Breast epithelium (tissue), 4 donors: Measurements from ENCODE around the gene TBX6. TPM values are rescaled to one million over a fixed set of nuclear protein-coding genes. Genes with fewer than 3 reads are reported as not detected.
"Not testable (repeated sequence)": the region's sequence is repeated elsewhere in the genome, so short reads cannot be mapped to it uniquely, and the experiment has no call there.

ENCODE experiments used
- DNase-seq, 2 donors: peaks; one replicate each; pipeline ENCODE4 v3.0.0-alpha.2; 2019; ENCODE audit warnings: low spot score in 2 of 2
- H3K27ac ChIP-seq, 2 donors: fragments of 200-600 bp; sonication (generic) in 1 of 2; one replicate each; pipeline ENCODE4 v1.5.1; 2016 to 2019; ENCODE audit warnings: mild to moderate bottlenecking in 1 of 2
- H3K27me3 ChIP-seq, 2 donors: fragments of 200-600 bp; sonication (generic) in 1 of 2; one replicate each; pipeline versions ENCODE4 v1.5.1 to v1.6.0; 2017 to 2019; ENCODE audit warnings: control low read depth in 1 of 2, mild to moderate bottlenecking in 1 of 2
- H3K36me3 ChIP-seq: fragments of 200-600 bp; one replicate; pipeline ENCODE4 v1.5.1; 2019
- H3K4me1 ChIP-seq, 2 donors: fragments of 200-600 bp; sonication (generic); one replicate each; pipeline ENCODE4 v1.5.1; 2016 to 2019; ENCODE audit warnings: control low read depth in 1 of 2
- H3K4me3 ChIP-seq, 3 donors: fragments of 200-600 bp; sonication (generic); 1 replicate in 2 of 3; 2 replicates in 1 of 3; pipeline ENCODE4 v1.5.1; 2016 to 2019; ENCODE audit warnings: mild to moderate bottlenecking in 3 of 3, moderate library complexity in 2 of 3
- H3K9me3 ChIP-seq, 2 donors: fragments of 200-600 bp; sonication (generic) in 1 of 2; one replicate each; pipeline ENCODE4 v1.5.1; 2016 to 2019; ENCODE audit warnings: control low read depth in 1 of 2
- CTCF ChIP-seq, 3 donors: fragments of 450-650 bp; IDR thresholded peaks; one replicate each; pipeline ENCODE4 v1.5.1; 2016 to 2017; ENCODE audit warnings: antibody characterized with exemption in 3 of 3, mild to moderate bottlenecking in 3 of 3, moderate library complexity in 3 of 3
- POLR2A ChIP-seq: fragments of 450-650 bp; IDR thresholded peaks from one replicate; pipeline ENCODE4 v1.6.1; 2016; ENCODE audit warnings: antibody characterized with exemption, mild to moderate bottlenecking, moderate library complexity
- POLR2AphosphoS5 ChIP-seq, 3 donors: sonication (generic); formaldehyde crosslinking; IDR thresholded peaks; one replicate each; pipeline ENCODE4 v1.6.1; 2017; ENCODE audit warnings: antibody characterized with exemption in 3 of 3
- intact Hi-C: fragments of 100-400 bp; cut with DNase I; formaldehyde crosslinking; loops from one replicate; pipeline ENCODE4 v1.15.1; 2023; ENCODE audit warnings: low total_unique reads
- total RNA-seq, 3 donors: library from RNA; depleted of rRNA; stranded (reverse); fragments of >200 nt; gene quantifications; one replicate each; pipeline ENCODE4 v1.1.0, GENCODE V29; 2016

Gene TBX6
- total RNA-seq, 3 donors from 2014 or later, result 0.73 to 0.98 (median 0.80) TPM

GRCh38 chr16:30132591-30132990 is 40.9 kb upstream of the TBX6 start:
- no peak overlapping the region for H3K27ac ChIP-seq

GRCh38 chr16:30131869-30132475 is 40.2 kb upstream of the TBX6 start:
- TF ChIP-seq POLR2A (no peak), POLR2AphosphoS5 (IDR thresholded peaks at IDR 0.05) (no peak), CTCF (IDR thresholded peaks at IDR 0.05) (no peak)
- no peak for DNase-seq
- Histone ChIP-seq H3K36me3 (no peaks in the 10 kb centered on the region), H3K27ac (no peak overlapping the region), H3K4me3 (no peak overlapping the region), H3K27me3 (no peaks in the 10 kb centered on the region), H3K4me1 (no peaks in the 10 kb centered on the region), H3K9me3 (no peaks in the 10 kb centered on the region)
- intact Hi-C loops, result no loop called here

More at GRCh38 chr16:30132591-30132990, 40.9 kb upstream of the TBX6 start:
- intact Hi-C loops, result no loop called here
- Histone ChIP-seq H3K4me1 (no peaks in the 10 kb centered on the region), H3K27me3 (no peaks in the 10 kb centered on the region), H3K9me3 (no peaks in the 10 kb centered on the region), H3K4me3 (no peak overlapping the region), H3K36me3 (no peaks in the 10 kb centered on the region)
- no peak for TF ChIP-seq CTCF (IDR thresholded peaks at IDR 0.05)
- no peak for TF ChIP-seq POLR2A
- no peak for TF ChIP-seq POLR2AphosphoS5 (IDR thresholded peaks at IDR 0.05)
- DNase-seq, result no peak

- intact Hi-C loops, result no loop called here
- no peak overlapping the region for H3K27ac ChIP-seq
- H3K4me1 ChIP-seq, result no peaks in the 10 kb centered on the region
- no peaks in the 10 kb centered on the region for H3K9me3 ChIP-seq
- H3K36me3 ChIP-seq, result no peaks in the 10 kb centered on the region
- DNase-seq, result no peak
- no peaks in the 10 kb centered on the region for H3K27me3 ChIP-seq
- no peak for TF ChIP-seq POLR2A
- TF ChIP-seq POLR2AphosphoS5 (IDR thresholded peaks at IDR 0.05), result no peak
- no peak for TF ChIP-seq CTCF (IDR thresholded peaks at IDR 0.05)
- no peak overlapping the region for H3K4me3 ChIP-seq
Observed at GRCh38 chr16:30127993-30128392, 36.3 kb upstream of the TBX6 start.

- H3K9me3 ChIP-seq, DNase-seq, H3K27me3 ChIP-seq, H3K4me3 ChIP-seq, intact Hi-C loops, H3K27ac ChIP-seq, H3K36me3 ChIP-seq, H3K4me1 ChIP-seq: not testable (repeated sequence)
Observed at GRCh38 chr16:30125690-30126089, 34.0 kb upstream of the TBX6 start.

- H3K27ac ChIP-seq, result peak overlapping the region; percentile 93 to 96
- TF ChIP-seq POLR2A (no peak), POLR2AphosphoS5 (IDR thresholded peaks at IDR 0.05) (no peak), CTCF (IDR thresholded peaks at IDR 0.05) (no peak)
- no peaks in the 10 kb centered on the region for H3K27me3 ChIP-seq
- intact Hi-C loops, result no loop called here
- no peaks in the 10 kb centered on the region for H3K36me3 ChIP-seq
- no peak overlapping the region for H3K4me3 ChIP-seq
- H3K9me3 ChIP-seq, result no peaks in the 10 kb centered on the region
- no peaks in the 10 kb centered on the region for H3K4me1 ChIP-seq
- no peak for DNase-seq
Observed at GRCh38 chr16:30124985-30125379, 33.3 kb upstream of the TBX6 start.
